Erythroblast (primary cell): ENCODE measurements around the gene CDC42BPA.

ENCODE experiments used
- GATA1 ChIP-seq: IDR thresholded peaks from 2 replicates; pipeline ENCODE4 v1.6.1; 2011; ENCODE audit warnings: low read depth, mild to moderate bottlenecking, control low read depth, low read length, moderate library complexity
- POLR2A ChIP-seq: IDR thresholded peaks from 2 replicates; pipeline ENCODE4 v1.6.1; 2011; ENCODE audit warnings: mild to moderate bottlenecking, low read length

DNA sequence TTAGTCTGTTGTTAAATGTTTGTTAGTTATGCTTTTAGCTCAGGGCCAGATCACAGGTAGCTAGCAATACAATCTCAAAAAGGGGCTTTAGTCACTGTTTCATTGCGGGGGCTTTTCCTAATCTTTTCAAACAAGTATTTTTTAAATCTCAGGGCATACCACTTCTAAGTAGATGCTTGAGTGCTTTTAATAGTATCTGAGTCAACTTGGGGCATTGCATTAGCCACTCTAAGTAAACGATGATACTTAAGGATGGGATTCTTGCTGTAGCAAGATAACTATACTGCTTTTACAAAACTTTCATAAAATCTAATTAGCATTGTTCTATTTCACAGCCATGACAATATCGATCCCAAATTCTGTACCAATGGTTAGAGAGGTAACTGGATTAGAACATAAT, 11.6 kb downstream of the CDC42BPA start:
- TF ChIP-seq POLR2A = no peak
- no peak for TF ChIP-seq GATA1
